ENCODE measurements around the gene SLC25A5. TPM values are rescaled to one million over a fixed set of nuclear protein-coding genes. Genes with fewer than 3 reads are reported as not detected.

The SLC25A5 gene
- polyA plus RNA-seq, 1 donor from 2014 or later = 158 TPM

- no peak overlapping the region for H3K27ac ChIP-seq (ENCODE audit: low read length)
- no peaks in the 10 kb centered on the region for H3K27me3 ChIP-seq (ENCODE audit: insufficient read depth, low read depth, low read length)
- no peaks in the 10 kb centered on the region for H3K36me3 ChIP-seq (ENCODE audit: insufficient read depth, low read length)
- no peak overlapping the region for H3K9ac ChIP-seq (ENCODE audit: low read length)
- H3K79me2 ChIP-seq (replicated peaks; ENCODE audit: insufficient read depth, low read length) = no peaks in the 10 kb centered on the region
- H3K4me3 ChIP-seq (ENCODE audit: low read length) = no peak overlapping the region
- H3K4me2 ChIP-seq (ENCODE audit: low read length) = no peak overlapping the region
- H3K9me2 ChIP-seq (ENCODE audit: insufficient read depth, low read length) = no peaks in the 10 kb centered on the region
- no peaks in the 10 kb centered on the region for H3F3A ChIP-seq (ENCODE audit: insufficient read depth, low read length, poor library complexity, severe bottlenecking)
- no peaks in the 10 kb centered on the region for H4K20me1 ChIP-seq (ENCODE audit: insufficient read depth)
- no peak for TF ChIP-seq TAF1 (IDR thresholded peaks at IDR 0.05; ENCODE audit: low read depth)
- H2AFZ ChIP-seq (ENCODE audit: low read depth, low read length) = no peak overlapping the region
- H3K9me3 ChIP-seq (ENCODE audit: low read length) = no peaks in the 10 kb centered on the region
Observed at GRCh38 chrX:119419898-119420297, 48.3 kb upstream of the SLC25A5 start.

DNA sequence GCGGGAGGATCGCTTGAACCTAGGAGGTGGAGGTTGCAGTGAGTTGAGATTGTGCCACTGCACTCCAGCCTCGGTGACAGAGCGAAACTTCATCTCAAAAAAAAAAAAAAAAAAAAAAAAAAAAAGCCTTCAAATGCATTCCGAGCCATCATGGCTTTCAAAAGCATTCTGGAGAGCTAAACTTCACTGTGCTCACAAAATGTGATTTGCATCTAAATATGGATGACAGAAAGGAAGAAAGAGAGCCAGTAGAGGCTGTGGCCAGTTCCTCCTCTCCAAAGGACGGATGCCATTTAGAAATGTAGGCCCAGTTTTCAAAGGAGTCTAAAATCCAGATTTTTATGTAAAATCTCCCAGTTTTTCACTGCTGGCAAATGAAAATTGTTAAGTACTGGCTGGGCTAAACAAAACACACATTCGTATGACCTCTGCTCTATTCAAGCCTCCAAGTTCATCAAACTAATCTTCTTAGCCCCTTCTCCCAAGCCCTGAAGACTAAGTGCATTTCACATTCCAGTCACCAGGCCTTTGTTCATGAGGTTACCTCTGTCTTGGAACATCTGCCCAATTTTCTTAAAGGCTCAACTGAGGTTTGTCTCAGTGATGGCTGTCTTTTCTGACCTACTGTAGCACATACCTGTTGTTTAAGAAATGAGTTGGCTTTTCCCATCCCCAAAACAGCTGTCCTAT lies 47.1 kb upstream of the SLC25A5 start:
- no peak overlapping the region for H3K4me2 ChIP-seq (ENCODE audit: low read length)
- H3K79me2 ChIP-seq (replicated peaks; ENCODE audit: insufficient read depth, low read length) = no peaks in the 10 kb centered on the region
- no peak overlapping the region for H3K9ac ChIP-seq (ENCODE audit: low read length)
- no peaks in the 10 kb centered on the region for H3K27me3 ChIP-seq (ENCODE audit: insufficient read depth, low read depth, low read length)
- H3K9me3 ChIP-seq (ENCODE audit: low read length) = no peaks in the 10 kb centered on the region
- no peak overlapping the region for H2AFZ ChIP-seq (ENCODE audit: low read depth, low read length)
- H3K27ac ChIP-seq (ENCODE audit: low read length) = no peak overlapping the region
- H4K20me1 ChIP-seq (ENCODE audit: insufficient read depth) = no peaks in the 10 kb centered on the region
- TF ChIP-seq TAF1 (IDR thresholded peaks at IDR 0.05; ENCODE audit: low read depth) (no peak), EZH2 (IDR thresholded peaks at IDR 0.05; ENCODE audit: borderline replicate concordance, insufficient read depth, low read length, poor library complexity, severe bottlenecking) (no peak), RAD21 (conservative IDR thresholded peaks at IDR 0.05) (no peak), EP300 (conservative IDR thresholded peaks at IDR 0.05; ENCODE audit: poor library complexity, severe bottlenecking) (no peak), POLR2AphosphoS5 (IDR thresholded peaks at IDR 0.05) (no peak), MXI1 (conservative IDR thresholded peaks at IDR 0.05; ENCODE audit: poor library complexity, severe bottlenecking) (no peak), SMC3 (conservative IDR thresholded peaks at IDR 0.05; ENCODE audit: poor library complexity) (no peak), REST (IDR thresholded peaks at IDR 0.05; ENCODE audit: borderline replicate concordance) (no peak)
- TF ChIP-seq, protein P1, sequence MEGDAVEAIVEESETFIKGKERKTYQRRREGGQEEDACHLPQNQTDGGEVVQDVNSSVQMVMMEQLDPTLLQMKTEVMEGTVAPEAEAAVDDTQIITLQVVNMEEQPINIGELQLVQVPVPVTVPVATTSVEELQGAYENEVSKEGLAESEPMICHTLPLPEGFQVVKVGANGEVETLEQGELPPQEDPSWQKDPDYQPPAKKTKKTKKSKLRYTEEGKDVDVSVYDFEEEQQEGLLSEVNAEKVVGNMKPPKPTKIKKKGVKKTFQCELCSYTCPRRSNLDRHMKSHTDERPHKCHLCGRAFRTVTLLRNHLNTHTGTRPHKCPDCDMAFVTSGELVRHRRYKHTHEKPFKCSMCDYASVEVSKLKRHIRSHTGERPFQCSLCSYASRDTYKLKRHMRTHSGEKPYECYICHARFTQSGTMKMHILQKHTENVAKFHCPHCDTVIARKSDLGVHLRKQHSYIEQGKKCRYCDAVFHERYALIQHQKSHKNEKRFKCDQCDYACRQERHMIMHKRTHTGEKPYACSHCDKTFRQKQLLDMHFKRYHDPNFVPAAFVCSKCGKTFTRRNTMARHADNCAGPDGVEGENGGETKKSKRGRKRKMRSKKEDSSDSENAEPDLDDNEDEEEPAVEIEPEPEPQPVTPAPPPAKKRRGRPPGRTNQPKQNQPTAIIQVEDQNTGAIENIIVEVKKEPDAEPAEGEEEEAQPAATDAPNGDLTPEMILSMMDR (IDR thresholded peaks at IDR 0.05; ENCODE audit: poor library complexity, severe bottlenecking) = no peak
- no peaks in the 10 kb centered on the region for H3K9me2 ChIP-seq (ENCODE audit: insufficient read depth, low read length)
- no peak overlapping the region for H3K4me3 ChIP-seq (ENCODE audit: low read length)
- H3F3A ChIP-seq (ENCODE audit: insufficient read depth, low read length, poor library complexity, severe bottlenecking) = no peaks in the 10 kb centered on the region
- H3K36me3 ChIP-seq (ENCODE audit: insufficient read depth, low read length) = no peaks in the 10 kb centered on the region
